SJSA1 (cell line): ENCODE data around the gene ARHGEF39. TPM values are rescaled to one million over a fixed set of nuclear protein-coding genes. Genes with fewer than 3 reads are reported as not detected.

Experiments
- total RNA-seq: library from RNA; depleted of rRNA; stranded (reverse); fragments of >200 nt; shearing (Covaris generic); gene quantifications from 2 replicates; pipeline ENCODE4 v1.2.3, GENCODE V29; 2014; rRNA removed

Gene ARHGEF39
- total RNA-seq, 1 experiment from 2014 or later, result 1.9 TPM

Other genes with a start within 250 kb of the ARHGEF39 start
- gene RUSC2, start 175.1 kb downstream of the ARHGEF39 start, total RNA-seq, result 22.1 and 24.0 TPM in 2 replicates
- gene TESK1, start 59.9 kb downstream of the ARHGEF39 start, total RNA-seq, result 1.2 and 5.2 TPM in 2 replicates
- not detected in 2 replicates for gene CD72, start 46.8 kb downstream of the ARHGEF39 start, total RNA-seq
- gene SIT1, start 14.3 kb downstream of the ARHGEF39 start, total RNA-seq, result not detected in 2 replicates
- gene RMRP, start 7.2 kb downstream of the ARHGEF39 start, total RNA-seq, result 432 and 826 TPM in 2 replicates
- gene CCDC107, start 6.9 kb downstream of the ARHGEF39 start, total RNA-seq, result 2.8 and 7.9 TPM in 2 replicates
- not detected in 2 replicates for gene CA9, start 8.7 kb upstream of the ARHGEF39 start, total RNA-seq
- gene TPM2, start 24.7 kb upstream of the ARHGEF39 start, total RNA-seq, result 823 and 1,421 TPM in 2 replicates
- gene TLN1, start 67.0 kb upstream of the ARHGEF39 start, total RNA-seq, result 137 and 213 TPM in 2 replicates
- gene CREB3, start 67.5 kb upstream of the ARHGEF39 start, total RNA-seq, result 39.2 and 86.7 TPM in 2 replicates
- gene GBA2, start 84.0 kb upstream of the ARHGEF39 start, total RNA-seq, result 15.5 and 16.0 TPM in 2 replicates
- 5.2 and 7.4 TPM in 2 replicates for gene RGP1, start 84.1 kb upstream of the ARHGEF39 start, total RNA-seq
- not detected in 2 replicates for gene MSMP, start 89.1 kb upstream of the ARHGEF39 start, total RNA-seq
- gene NPR2, start 126.4 kb upstream of the ARHGEF39 start, total RNA-seq, result 1.5 and 3.9 TPM in 2 replicates
- gene SPAG8, start 147.1 kb upstream of the ARHGEF39 start, total RNA-seq, result 0.13 TPM in 1 of 2 replicates, not detected in the other
- 21.4 and 41.3 TPM in 2 replicates for gene HINT2, start 149.8 kb upstream of the ARHGEF39 start, total RNA-seq
- not detected in 2 replicates for gene FAM221B, start 163.5 kb upstream of the ARHGEF39 start, total RNA-seq
- 1.4 and 2.8 TPM in 2 replicates for gene TMEM8B, start 164.0 kb upstream of the ARHGEF39 start, total RNA-seq
- not detected in 2 replicates for gene OR13J1, start 205.2 kb upstream of the ARHGEF39 start, total RNA-seq
- 0.63 TPM in 1 of 2 replicates, not detected in the other for gene HRCT1, start 241.0 kb upstream of the ARHGEF39 start, total RNA-seq
- not detected in 2 replicates for gene SPAAR, start 244.3 kb upstream of the ARHGEF39 start, total RNA-seq